ENCODE measurements around the gene ARNT2. TPM values are rescaled to one million over a fixed set of nuclear protein-coding genes. Genes with fewer than 3 reads are reported as not detected.

ARNT2 gene
- total and polyA plus RNA-seq, 2 experiments from 2014 or later: 3.9 to 5.3 TPM

DNA sequence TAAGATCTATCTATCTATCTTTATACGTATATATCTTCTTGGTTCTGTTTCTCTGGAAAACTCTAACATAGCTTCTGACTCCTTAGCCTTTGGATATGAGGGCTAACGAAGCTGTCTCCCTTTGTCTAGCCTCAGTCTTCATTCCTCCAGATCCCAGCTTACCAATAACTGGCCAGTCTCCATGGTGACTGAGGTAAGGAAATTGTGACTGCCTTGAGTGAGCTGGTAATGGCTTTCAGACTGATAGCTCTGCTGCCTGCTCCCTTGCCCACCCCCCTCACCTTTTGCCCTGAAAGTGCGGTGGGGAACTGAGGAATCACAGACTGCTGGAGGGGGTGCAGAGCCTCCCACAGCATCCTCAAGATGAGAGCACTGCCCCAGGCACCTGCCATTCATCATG, 225.2 kb downstream of the ARNT2 start:
- WGBS (ENCODE audit: low lambda C conversion rate, missing lambda C conversion rate): 74% methylated on average over 3 of the region's 3 CpGs
- Histone ChIP-seq H3K4me2 (no peak overlapping the region), H3K79me2 (no peaks in the 10 kb centered on the region), H3K36me3 (replicated peaks; ENCODE audit: insufficient read depth, low read depth) (no peaks in the 10 kb centered on the region), H3K27ac (no peak overlapping the region), H3K9me2 (replicated peaks; ENCODE audit: insufficient read depth) (no peaks in the 10 kb centered on the region), H3K9me3 (ENCODE audit: low read depth) (no peaks in the 10 kb centered on the region), H3K27me3 (no peaks in the 10 kb centered on the region), H2AFZ (no peak overlapping the region), H4K20me1 (ENCODE audit: insufficient read depth, poor library complexity, severe bottlenecking) (no peaks in the 10 kb centered on the region), H3K4me3 (no peak overlapping the region), H3K4me1 (ENCODE audit: insufficient read depth) (no peaks in the 10 kb centered on the region)
- TF ChIP-seq EZH2 (IDR thresholded peaks at IDR 0.05; ENCODE audit: borderline replicate concordance) (no peak), EZH2phosphoT487 (IDR thresholded peaks at IDR 0.05; ENCODE audit: low read depth, severe bottlenecking, unreplicated experiment) (no peak)
- TF ChIP-seq, protein P1, sequence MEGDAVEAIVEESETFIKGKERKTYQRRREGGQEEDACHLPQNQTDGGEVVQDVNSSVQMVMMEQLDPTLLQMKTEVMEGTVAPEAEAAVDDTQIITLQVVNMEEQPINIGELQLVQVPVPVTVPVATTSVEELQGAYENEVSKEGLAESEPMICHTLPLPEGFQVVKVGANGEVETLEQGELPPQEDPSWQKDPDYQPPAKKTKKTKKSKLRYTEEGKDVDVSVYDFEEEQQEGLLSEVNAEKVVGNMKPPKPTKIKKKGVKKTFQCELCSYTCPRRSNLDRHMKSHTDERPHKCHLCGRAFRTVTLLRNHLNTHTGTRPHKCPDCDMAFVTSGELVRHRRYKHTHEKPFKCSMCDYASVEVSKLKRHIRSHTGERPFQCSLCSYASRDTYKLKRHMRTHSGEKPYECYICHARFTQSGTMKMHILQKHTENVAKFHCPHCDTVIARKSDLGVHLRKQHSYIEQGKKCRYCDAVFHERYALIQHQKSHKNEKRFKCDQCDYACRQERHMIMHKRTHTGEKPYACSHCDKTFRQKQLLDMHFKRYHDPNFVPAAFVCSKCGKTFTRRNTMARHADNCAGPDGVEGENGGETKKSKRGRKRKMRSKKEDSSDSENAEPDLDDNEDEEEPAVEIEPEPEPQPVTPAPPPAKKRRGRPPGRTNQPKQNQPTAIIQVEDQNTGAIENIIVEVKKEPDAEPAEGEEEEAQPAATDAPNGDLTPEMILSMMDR (IDR thresholded peaks at IDR 0.05; ENCODE audit: poor library complexity): no peak
- no peak for DNase-seq (ENCODE audit: low spot score)

DNA sequence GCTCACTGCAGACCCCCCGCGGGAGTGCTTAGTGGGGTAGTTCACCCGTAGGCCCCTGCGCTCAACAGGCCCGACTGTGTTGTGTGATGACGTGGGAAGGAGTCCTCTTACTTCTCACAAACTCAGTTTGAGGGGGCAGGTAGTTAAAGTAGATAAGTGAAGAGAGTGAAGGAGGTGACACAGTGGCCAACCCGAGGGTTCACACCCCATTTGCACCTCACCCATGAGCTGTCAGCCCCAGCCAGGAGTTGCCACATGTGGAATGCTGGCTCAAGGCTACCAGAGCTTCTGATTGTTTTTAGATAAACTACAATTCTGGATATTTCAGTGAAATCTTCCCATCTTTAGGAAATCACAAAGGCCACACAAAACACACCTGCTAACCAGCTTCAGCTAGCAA, 226.8 kb downstream of the ARNT2 start:
- Histone ChIP-seq H3K27ac (no peak overlapping the region), H3K4me3 (no peak overlapping the region), H3K27me3 (no peaks in the 10 kb centered on the region), H3K4me1 (ENCODE audit: insufficient read depth) (no peaks in the 10 kb centered on the region), H3K4me2 (no peak overlapping the region), H3K9me3 (ENCODE audit: low read depth) (no peaks in the 10 kb centered on the region), H3K36me3 (replicated peaks; ENCODE audit: insufficient read depth, low read depth) (no peaks in the 10 kb centered on the region), H3K9me2 (replicated peaks; ENCODE audit: insufficient read depth) (no peaks in the 10 kb centered on the region), H2AFZ (no peak overlapping the region), H4K20me1 (ENCODE audit: insufficient read depth, poor library complexity, severe bottlenecking) (no peaks in the 10 kb centered on the region), H3K79me2 (no peaks in the 10 kb centered on the region)
- no peak for TF ChIP-seq EZH2 (IDR thresholded peaks at IDR 0.05; ENCODE audit: borderline replicate concordance)
- no peak for TF ChIP-seq EZH2phosphoT487 (IDR thresholded peaks at IDR 0.05; ENCODE audit: low read depth, severe bottlenecking, unreplicated experiment)
- TF ChIP-seq, protein P1 (IDR thresholded peaks at IDR 0.05; ENCODE audit: poor library complexity): no peak
- WGBS (ENCODE audit: low lambda C conversion rate, missing lambda C conversion rate): 91% methylated on average over 7 of the region's 7 CpGs
- no peak for DNase-seq (ENCODE audit: low spot score)

DNA sequence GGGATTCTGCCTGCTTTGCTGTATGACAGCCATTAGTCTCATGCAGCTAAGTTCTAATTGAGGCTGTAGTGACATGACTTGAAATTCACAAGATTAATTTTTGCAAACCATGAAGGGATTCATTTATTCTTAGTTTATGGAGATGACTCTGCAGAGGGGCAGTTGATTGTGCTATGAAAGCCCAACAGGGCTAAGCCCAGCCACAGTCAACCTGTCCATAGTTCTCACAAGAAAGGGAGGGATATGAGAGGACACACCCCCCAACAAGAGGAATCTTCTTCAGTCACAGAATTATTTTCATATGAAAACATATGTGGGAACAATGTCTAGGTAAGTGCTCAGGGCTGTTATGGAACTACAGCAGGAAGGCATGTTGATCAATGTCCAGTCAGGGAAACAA, 229.0 kb downstream of the ARNT2 start:
- DNase-seq (ENCODE audit: low spot score): no peak
- TF ChIP-seq EZH2phosphoT487 (IDR thresholded peaks at IDR 0.05; ENCODE audit: low read depth, severe bottlenecking, unreplicated experiment) (no peak), EZH2 (IDR thresholded peaks at IDR 0.05; ENCODE audit: borderline replicate concordance) (no peak)
- TF ChIP-seq, protein P1 (IDR thresholded peaks at IDR 0.05; ENCODE audit: poor library complexity): no peak
- Histone ChIP-seq H3K4me1 (ENCODE audit: insufficient read depth) (no peaks in the 10 kb centered on the region), H3K9me3 (ENCODE audit: low read depth) (no peaks in the 10 kb centered on the region), H3K27me3 (no peaks in the 10 kb centered on the region), H4K20me1 (ENCODE audit: insufficient read depth, poor library complexity, severe bottlenecking) (no peaks in the 10 kb centered on the region), H3K4me2 (no peak overlapping the region), H3K4me3 (no peak overlapping the region), H2AFZ (no peak overlapping the region), H3K79me2 (no peaks in the 10 kb centered on the region), H3K27ac (no peak overlapping the region), H3K9me2 (replicated peaks; ENCODE audit: insufficient read depth) (no peaks in the 10 kb centered on the region), H3K36me3 (replicated peaks; ENCODE audit: insufficient read depth, low read depth) (no peaks in the 10 kb centered on the region)

DNA sequence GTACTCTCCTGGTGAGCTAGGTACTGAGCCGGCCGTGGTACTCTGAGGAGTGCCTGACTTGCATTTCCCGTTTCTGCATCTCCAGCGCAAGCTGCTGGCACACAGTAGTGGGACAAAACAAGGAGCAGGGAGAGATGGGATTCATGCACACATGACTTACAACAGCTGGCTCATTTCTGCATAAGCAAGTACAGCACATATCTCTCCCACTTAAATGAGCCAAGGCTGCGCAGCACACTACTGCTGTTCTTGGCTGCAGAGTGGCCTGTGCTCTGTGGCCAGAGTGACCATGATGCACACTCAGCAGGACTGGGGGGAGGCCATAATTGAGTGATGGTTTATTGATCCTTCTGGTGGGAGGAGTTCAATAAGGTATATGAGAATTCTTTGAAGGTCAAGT, 231.8 kb downstream of the ARNT2 start:
- WGBS (ENCODE audit: low lambda C conversion rate, missing lambda C conversion rate): 93% methylated on average over 5 of the region's 5 CpGs
- H3K27me3 ChIP-seq: no peaks in the 10 kb centered on the region
- H3K36me3 ChIP-seq (replicated peaks; ENCODE audit: insufficient read depth, low read depth): no peaks in the 10 kb centered on the region
- no peak overlapping the region for H2AFZ ChIP-seq
- no peaks in the 10 kb centered on the region for H3K79me2 ChIP-seq
- no peaks in the 10 kb centered on the region for H3K4me1 ChIP-seq (ENCODE audit: insufficient read depth)
- H3K4me2 ChIP-seq: no peak overlapping the region
- TF ChIP-seq, protein P1 (IDR thresholded peaks at IDR 0.05; ENCODE audit: poor library complexity): no peak
- no peak for TF ChIP-seq EZH2phosphoT487 (IDR thresholded peaks at IDR 0.05; ENCODE audit: low read depth, severe bottlenecking, unreplicated experiment)
- TF ChIP-seq EZH2 (IDR thresholded peaks at IDR 0.05; ENCODE audit: borderline replicate concordance): no peak
- H4K20me1 ChIP-seq (ENCODE audit: insufficient read depth, poor library complexity, severe bottlenecking): no peaks in the 10 kb centered on the region
- H3K27ac ChIP-seq: no peak overlapping the region
- no peak for DNase-seq (ENCODE audit: low spot score)
- no peak overlapping the region for H3K4me3 ChIP-seq
- H3K9me2 ChIP-seq (replicated peaks; ENCODE audit: insufficient read depth): no peaks in the 10 kb centered on the region
- H3K9me3 ChIP-seq (ENCODE audit: low read depth): no peaks in the 10 kb centered on the region

Data from hepatocyte (in vitro differentiated cells).